HepG2 (cell line): ENCODE measurements around the gene NRN1L. TPM values are rescaled to one million over a fixed set of nuclear protein-coding genes. Genes with fewer than 3 reads are reported as not detected.

Source experiments
- ATAC-seq: fragments of 200-7000 bp; cut with Tn5 transposase; 3 replicates; pipeline ENCODE4 v1.9.1; 2020; ENCODE audit warnings: mild to moderate bottlenecking, moderate library complexity
- BruUV-seq: library from RNA; stranded (reverse); fragments of 400-500 nt; replicated peaks from 2 replicates; lab custom pipeline; 2021; lab: Mats Ljungman, UMichigan
- CTCF ChIA-PET: fragments of 300-600 bp; formaldehyde crosslinking; extraction: SDS; loops from one replicate; lab custom pipeline; 2021; ENCODE audit warnings: low total read pairs, inconsistent platforms, low intra/inter-chr PET ratio; lab: Yijun Ruan, JAX
- POLR2A ChIA-PET: fragments of 350-600 bp; sonication (Branson Sonifier 250); formaldehyde crosslinking; loops from one replicate; lab custom pipeline; 2020; ENCODE audit warnings: antibody characterized with exemption, inconsistent platforms; lab: Yijun Ruan, JAX
- DNase-seq: peaks from one replicate; pipeline ENCODE4 v3.0.0-alpha.2; 2015; ENCODE audit warnings: low spot score
- FAIRE-seq: peaks from 3 replicates; lab custom pipeline; 2011; peaks lifted over from hg19 to GRCh38; lab: Jason Lieb, UNC
- H2AFZ ChIP-seq: one replicate; pipeline ENCODE4 v1.6.1; 2011; ENCODE audit warnings: low read length, inconsistent platforms
- H3K27ac ChIP-seq: fragments of 300-600 bp; 3 replicates; pipeline ENCODE4 v1.8.0; 2011; ENCODE audit warnings: mixed run types, mild to moderate bottlenecking, mixed read lengths, low read length, inconsistent platforms; ENCODE audit not compliant: insufficient read depth; ENCODE audit errors: extremely low read length
- H3K27me3 ChIP-seq, 2 experiments: fragments of 200-600 bp in 1 of 2; 2 replicates in 1 of 2; 3 replicates in 1 of 2; pipeline versions ENCODE4 v1.6.0 to v1.8.0; 2011; ENCODE audit warnings: low read length in 2 of 2, mild to moderate bottlenecking in 2 of 2, moderate library complexity in 2 of 2, inconsistent platforms in 1 of 2; ENCODE audit not compliant: insufficient read depth in 2 of 2, control insufficient read depth in 1 of 2
- H3K36me3 ChIP-seq, 2 experiments: fragments of 200-600 bp in 1 of 2; replicated peaks in 1 of 2; 2 replicates in 1 of 2; 3 replicates in 1 of 2; pipeline versions ENCODE4 v1.5.1 to v1.8.0; 2011; ENCODE audit warnings: low read length in 2 of 2, inconsistent platforms in 1 of 2; ENCODE audit not compliant: insufficient read depth in 2 of 2, control insufficient read depth in 1 of 2
- H3K4me1 ChIP-seq: 2 replicates; pipeline ENCODE4 v1.5.1; 2012; ENCODE audit warnings: low read length, inconsistent platforms; ENCODE audit not compliant: insufficient read depth
- H3K4me2 ChIP-seq: 2 replicates; pipeline ENCODE4 v1.6.0; 2011; ENCODE audit warnings: low read depth, low read length, inconsistent platforms
- H3K4me3 ChIP-seq, 3 experiments: fragments of 200-600 bp in 1 of 3; sonication (generic), shearing (Covaris generic) in 1 of 3; replicated peaks in 1 of 3; 2 replicates each; pipeline ENCODE4 v1.5.1; 2011 to 2016; ENCODE audit warnings: low read length in 3 of 3, inconsistent platforms in 2 of 3, low read depth in 2 of 3, mild to moderate bottlenecking in 2 of 3, control low read depth in 1 of 3, mixed read lengths in 1 of 3; ENCODE audit not compliant: insufficient read depth in 1 of 3
- H3K79me2 ChIP-seq: one replicate; pipeline ENCODE4 v1.6.1; 2011; ENCODE audit warnings: low read length, inconsistent platforms; ENCODE audit not compliant: insufficient read depth
- H3K9ac ChIP-seq: 2 replicates; pipeline ENCODE4 v1.6.0; 2011; ENCODE audit warnings: mild to moderate bottlenecking, low read depth, low read length, inconsistent platforms; ENCODE audit not compliant: insufficient read depth
- H3K9me3 ChIP-seq: 2 replicates; pipeline ENCODE4 v1.5.1; 2012; ENCODE audit warnings: mild to moderate bottlenecking, low read length
- H4K20me1 ChIP-seq: 2 replicates; pipeline ENCODE4 v1.6.0; 2011; ENCODE audit warnings: inconsistent platforms, mild to moderate bottlenecking, low read length, moderate library complexity; ENCODE audit not compliant: insufficient read depth
- RAD21 ChIP-seq: fragments of 450-650 bp; formaldehyde crosslinking; IDR thresholded peaks from 2 replicates; pipeline ENCODE4 v1.5.0; 2020; ENCODE audit warnings: mild to moderate bottlenecking
- STAG1 ChIP-seq: sonication (generic); formaldehyde crosslinking; IDR thresholded peaks from 2 replicates; pipeline ENCODE4 v1.4.0; 2020; ENCODE audit warnings: missing genetic modification reagents
- WGBS: methylation state at CpG from one replicate; pipeline ENCODE4 v1.1.6; 2017; ENCODE audit warnings: low lambda C conversion rate; 5-methylcytosine and 5-hydroxymethylcytosine counted together
- in situ Hi-C: cut with HindIII; loops from 2 replicates; pipeline ENCODE4 v1.10.0; 2017; ENCODE audit warnings: low pct_unique_long_range_greater_than_20kb; ENCODE audit not compliant: extremely low pct_ligation_motif_present
- intact Hi-C: fragments of 100-400 bp; cut with micrococcal nuclease; formaldehyde crosslinking; loops from one replicate; pipeline ENCODE4 v1.10.0; 2022; ENCODE audit not compliant: unreplicated experiment
- polyA plus RNA-seq, 8 experiments: library from polyadenylated mRNA; depleted of rRNA in 3 of 8; stranded (reverse) in 7 of 8; unstranded in 1 of 8; fragments of >200 nt; fragmentation: Illumina TruSeq in 4 of 8; extraction: Trizol in 4 of 8; gene quantifications; 2 replicates each; pipeline versions ENCODE4 v1.2.1 to v1.2.3, GENCODE V29; 2011 to 2016; ENCODE audit warnings: low read depth in 4 of 8, missing spikeins in 1 of 8, mixed read lengths in 1 of 8; ENCODE audit not compliant: insufficient read depth in 1 of 8
- total RNA-seq, 5 experiments: library from RNA; depleted of rRNA; stranded (reverse); fragments of >200 nt; fragmentation: Illumina TruSeq; extraction: Trizol; gene quantifications; 2 replicates each; pipeline ENCODE4 v1.2.3, GENCODE V29; 2016; ENCODE audit warnings: low read depth in 1 of 5
- TF ChIP-seq, protein P1 (sequence below): sonication (generic); formaldehyde crosslinking; IDR thresholded peaks from 2 replicates; pipeline ENCODE4 v1.5.0; 2020; ENCODE audit warnings: mild to moderate bottlenecking, missing genetic modification reagents, moderate library complexity
- TF ChIP-seq, protein P2 (sequence below): sonication (generic); formaldehyde crosslinking; IDR thresholded peaks from 2 replicates; pipeline ENCODE4 v1.5.0; 2020; ENCODE audit warnings: mild to moderate bottlenecking, low read depth, missing genetic modification reagents, borderline replicate concordance

Gene NRN1L
- total and polyA plus RNA-seq, 2 of the 13 experiments (the other 11 are each of a cell fraction or from before 2014, with no cell fraction given), result 0.53 to 1.2 TPM

DNA sequence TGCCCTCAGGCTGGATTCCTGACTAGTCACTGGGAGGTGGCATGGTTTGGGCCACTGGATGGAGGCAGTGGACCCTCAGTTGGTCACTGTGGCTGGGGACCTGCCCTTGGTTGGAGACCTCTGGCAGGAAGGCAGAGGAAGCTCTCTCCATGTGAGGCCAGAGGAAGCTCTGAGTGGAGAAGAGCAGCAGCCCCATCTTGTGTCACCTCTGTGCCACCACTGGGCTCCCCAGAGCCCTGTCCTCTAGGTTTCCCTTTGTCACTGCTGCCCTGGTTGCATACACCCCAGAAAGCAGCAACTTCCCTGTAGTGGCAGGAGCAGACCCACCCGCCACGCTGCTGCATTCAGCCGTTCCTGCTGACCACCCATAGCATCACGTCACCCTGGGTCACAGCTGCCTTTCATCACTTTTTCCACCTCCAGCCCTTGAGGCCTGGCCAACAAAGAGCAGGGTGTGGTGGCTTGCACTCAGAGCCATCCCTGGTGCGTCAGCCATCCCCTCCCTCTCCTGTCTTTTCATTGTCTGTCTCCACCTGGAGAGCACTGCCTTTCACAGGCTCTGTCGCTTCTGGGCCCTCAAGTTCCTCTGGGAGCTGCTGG, 35.0 kb downstream of the NRN1L start:
- POLR2A ChIA-PET, result interaction anchor here (0.9 kb wide), 1 partner anchor 16 kb away, joined by 3 read pairs; no protein-coding TSS in a partner anchor
- no TSS peak for BruUV-seq
- DNase-seq, result no peak

More for the DNA sequence above, 35.0 kb downstream of the NRN1L start:
- H4K20me1 ChIP-seq, result peaks cover 6% of the 10 kb centered on the region; the same call in 1 of the 2 replicates
- WGBS, result 88% methylated on average over 6 of the region's 6 CpGs
- CTCF ChIA-PET, result interaction anchor here (1.1 kb wide), 1 partner anchor 103 kb away, joined by 4 read pairs; no protein-coding TSS in a partner anchor
- peaks cover 32% of the 10 kb centered on the region for H3K4me1 ChIP-seq
- no peak overlapping the region for H3K4me2 ChIP-seq
- no peak overlapping the region for H2AFZ ChIP-seq
- H3K9ac ChIP-seq, result no peak overlapping the region
- TF ChIP-seq STAG1 (peak; percentile 63), RAD21 (CRISPR knock-in tag) (peak; percentile 25; the same call in 1 of the 2 replicates)
- TF ChIP-seq, protein P1, sequence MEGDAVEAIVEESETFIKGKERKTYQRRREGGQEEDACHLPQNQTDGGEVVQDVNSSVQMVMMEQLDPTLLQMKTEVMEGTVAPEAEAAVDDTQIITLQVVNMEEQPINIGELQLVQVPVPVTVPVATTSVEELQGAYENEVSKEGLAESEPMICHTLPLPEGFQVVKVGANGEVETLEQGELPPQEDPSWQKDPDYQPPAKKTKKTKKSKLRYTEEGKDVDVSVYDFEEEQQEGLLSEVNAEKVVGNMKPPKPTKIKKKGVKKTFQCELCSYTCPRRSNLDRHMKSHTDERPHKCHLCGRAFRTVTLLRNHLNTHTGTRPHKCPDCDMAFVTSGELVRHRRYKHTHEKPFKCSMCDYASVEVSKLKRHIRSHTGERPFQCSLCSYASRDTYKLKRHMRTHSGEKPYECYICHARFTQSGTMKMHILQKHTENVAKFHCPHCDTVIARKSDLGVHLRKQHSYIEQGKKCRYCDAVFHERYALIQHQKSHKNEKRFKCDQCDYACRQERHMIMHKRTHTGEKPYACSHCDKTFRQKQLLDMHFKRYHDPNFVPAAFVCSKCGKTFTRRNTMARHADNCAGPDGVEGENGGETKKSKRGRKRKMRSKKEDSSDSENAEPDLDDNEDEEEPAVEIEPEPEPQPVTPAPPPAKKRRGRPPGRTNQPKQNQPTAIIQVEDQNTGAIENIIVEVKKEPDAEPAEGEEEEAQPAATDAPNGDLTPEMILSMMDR, result peak; percentile 47
- TF ChIP-seq, protein P2, sequence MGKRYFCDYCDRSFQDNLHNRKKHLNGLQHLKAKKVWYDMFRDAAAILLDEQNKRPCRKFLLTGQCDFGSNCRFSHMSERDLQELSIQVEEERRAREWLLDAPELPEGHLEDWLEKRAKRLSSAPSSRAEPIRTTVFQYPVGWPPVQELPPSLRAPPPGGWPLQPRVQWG (CRISPR knock-in tag), result no peak
- no peaks in the 10 kb centered on the region for H3K79me2 ChIP-seq
- intact Hi-C loops (no loop called here), in situ Hi-C loops (no loop called here)
- no peak for FAIRE-seq
- peak; percentile 12; the same call in 2 of the 3 replicates for ATAC-seq
- no peaks in the 10 kb centered on the region for H3K27me3 ChIP-seq
- H3K36me3 ChIP-seq, result peaks cover 22 to 27% of the 10 kb centered on the region in 2 experiments; a peak in 4 of 5 replicates
- H3K27ac ChIP-seq, result no peak overlapping the region
- H3K9me3 ChIP-seq, result no peaks in the 10 kb centered on the region
- no peak overlapping the region for H3K4me3 ChIP-seq
